Central memory CD8-positive, alpha-beta T cell (primary cell): ENCODE results near the gene ACSL6.
A peak's percentile ranks its signal among the peaks of the same experiment; 100 is the strongest.

Experiments used
- ATAC-seq: fragments of 150-1000 bp; cut with Tn5 transposase; replicated peaks from 2 replicates; pipeline ENCODE4 v1.10.0; 2022; ENCODE audit warnings: mild to moderate bottlenecking, moderate FRiP score, moderate number of reproducible peaks; ENCODE audit not compliant: poor library complexity, severe bottlenecking; ENCODE audit errors: extremely low read depth
- DNase-seq, 2 donors: peaks; one replicate each; pipeline ENCODE4 v3.0.0; 2021; ENCODE audit warnings: low spot score in 2 of 2
- H3K27ac Mint-ChIP-seq: one replicate; pipeline ENCODE4 v1.8.0; 2022; ENCODE audit warnings: low read depth, mild to moderate bottlenecking, moderate library complexity, mixed read lengths
- H3K27me3 Mint-ChIP-seq: one replicate; pipeline ENCODE4 v1.8.0; 2022; ENCODE audit warnings: mixed read lengths
- H3K36me3 Mint-ChIP-seq: one replicate; pipeline ENCODE4 v1.8.0; 2022; ENCODE audit warnings: mild to moderate bottlenecking, moderate library complexity, mixed read lengths; ENCODE audit not compliant: insufficient read depth
- H3K4me1 Mint-ChIP-seq: one replicate; pipeline ENCODE4 v1.8.0; 2022; ENCODE audit warnings: mixed read lengths
- H3K4me3 Mint-ChIP-seq: one replicate; pipeline ENCODE4 v1.8.0; 2022; ENCODE audit warnings: mild to moderate bottlenecking, moderate library complexity, mixed read lengths
- H3K9me3 Mint-ChIP-seq: one replicate; pipeline ENCODE4 v1.8.0; 2022; ENCODE audit warnings: mixed read lengths

ACSL6 gene

DNA sequence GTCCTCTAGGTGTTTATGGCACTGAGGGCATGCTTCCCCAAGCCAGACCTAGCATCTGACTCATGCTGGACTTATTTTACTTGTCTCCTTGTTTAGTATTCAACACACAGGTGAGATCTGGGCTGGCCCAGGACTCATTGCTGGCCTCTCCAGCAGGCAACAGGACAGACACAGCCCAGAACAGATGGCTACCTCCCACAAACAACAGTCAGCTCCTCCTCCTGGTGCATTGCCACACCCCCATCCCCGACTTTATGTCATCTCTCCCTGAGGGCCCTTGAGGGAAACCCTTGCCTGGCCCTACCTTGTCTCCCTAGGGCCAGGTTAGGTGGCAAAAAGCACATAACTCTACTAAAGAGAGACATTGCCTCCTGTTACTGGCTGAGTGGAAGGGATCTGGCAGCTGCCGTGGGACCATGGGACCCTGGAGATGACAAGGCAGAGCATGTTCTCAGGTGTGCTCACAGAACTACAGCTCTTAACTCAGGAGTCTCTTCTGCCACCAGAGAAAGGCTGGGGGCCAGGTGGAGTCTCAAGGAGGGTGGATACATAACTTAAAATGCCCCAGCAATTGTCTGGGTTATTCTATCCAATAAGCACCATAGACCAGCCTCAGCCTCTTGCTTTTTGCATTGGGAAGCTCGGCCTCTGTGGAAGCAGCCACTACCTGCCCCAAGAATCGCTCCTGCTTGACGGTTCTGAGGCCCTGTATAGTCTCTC, 2.3 kb downstream of the ACSL6 start:
- Mint-ChIP-seq H3K36me3 (peaks cover 3% of the 10 kb centered on the region), H3K4me3 (no peak overlapping the region), H3K9me3 (no peaks in the 10 kb centered on the region), H3K27me3 (peaks cover 29% of the 10 kb centered on the region), H3K4me1 (peaks cover 39% of the 10 kb centered on the region), H3K27ac (no peak overlapping the region)
- DNase-seq (no peak), ATAC-seq (no peak)

GRCh38 chr5:132008163-132008473, 3.3 kb downstream of the ACSL6 start:
- no peak overlapping the region for H3K27ac Mint-ChIP-seq

GRCh38 chr5:132007399-132008162, 3.9 kb downstream of the ACSL6 start:
- Mint-ChIP-seq H3K4me3 (no peak overlapping the region), H3K27ac (no peak overlapping the region), H3K4me1 (peaks cover 41% of the 10 kb centered on the region), H3K9me3 (no peaks in the 10 kb centered on the region), H3K27me3 (peaks cover 21% of the 10 kb centered on the region), H3K36me3 (peaks cover 3% of the 10 kb centered on the region)
- DNase-seq (peak; percentile 52 to 55), ATAC-seq (peak; percentile 41)

More at GRCh38 chr5:132008163-132008473, 3.3 kb downstream of the ACSL6 start:
- ATAC-seq (no peak), DNase-seq (no peak)
- H3K36me3 Mint-ChIP-seq: peaks cover 3% of the 10 kb centered on the region
- no peak overlapping the region for H3K4me3 Mint-ChIP-seq
- H3K27me3 Mint-ChIP-seq: peaks cover 21% of the 10 kb centered on the region
- H3K9me3 Mint-ChIP-seq: no peaks in the 10 kb centered on the region
- peaks cover 39% of the 10 kb centered on the region for H3K4me1 Mint-ChIP-seq

- H3K4me1 Mint-ChIP-seq: peaks cover 44% of the 10 kb centered on the region
- H3K27ac Mint-ChIP-seq: no peak overlapping the region
- H3K9me3 Mint-ChIP-seq: no peaks in the 10 kb centered on the region
- peaks cover 21% of the 10 kb centered on the region for H3K27me3 Mint-ChIP-seq
- ATAC-seq (no peak), DNase-seq (no peak)
- no peak overlapping the region for H3K4me3 Mint-ChIP-seq
- peaks cover 3% of the 10 kb centered on the region for H3K36me3 Mint-ChIP-seq
Observed at GRCh38 chr5:132006331-132007120, 4.9 kb downstream of the ACSL6 start.

GRCh38 chr5:132005591-132005990, 5.9 kb downstream of the ACSL6 start:
- H3K27ac Mint-ChIP-seq: no peak overlapping the region

GRCh38 chr5:132003982-132004381, 7.5 kb downstream of the ACSL6 start:
- ATAC-seq (no peak), DNase-seq (no peak)
- no peak overlapping the region for H3K27ac Mint-ChIP-seq
- H3K9me3 Mint-ChIP-seq: no peaks in the 10 kb centered on the region
- H3K4me1 Mint-ChIP-seq: peaks cover 55% of the 10 kb centered on the region
- H3K36me3 Mint-ChIP-seq: peaks cover 4% of the 10 kb centered on the region
- H3K4me3 Mint-ChIP-seq: no peak overlapping the region
- H3K27me3 Mint-ChIP-seq: peaks cover 5% of the 10 kb centered on the region

More at GRCh38 chr5:132005591-132005990, 5.9 kb downstream of the ACSL6 start:
- DNase-seq (no peak), ATAC-seq (no peak)
- Mint-ChIP-seq H3K27me3 (peaks cover 16% of the 10 kb centered on the region), H3K9me3 (no peaks in the 10 kb centered on the region), H3K36me3 (peaks cover 4% of the 10 kb centered on the region), H3K4me1 (peaks cover 48% of the 10 kb centered on the region), H3K4me3 (no peak overlapping the region)

GRCh38 chr5:132003170-132003744, 8.2 kb downstream of the ACSL6 start:
- Mint-ChIP-seq H3K27me3 (no peaks in the 10 kb centered on the region), H3K4me1 (peaks cover 57% of the 10 kb centered on the region), H3K4me3 (no peak overlapping the region), H3K9me3 (no peaks in the 10 kb centered on the region), H3K36me3 (peaks cover 2% of the 10 kb centered on the region), H3K27ac (no peak overlapping the region)
- ATAC-seq (no peak), DNase-seq (no peak)

- peaks cover 53% of the 10 kb centered on the region for H3K4me1 Mint-ChIP-seq
Observed at GRCh38 chr5:132002757-132003156, 8.7 kb downstream of the ACSL6 start.

GRCh38 chr5:132001647-132002561, 9.6 kb downstream of the ACSL6 start:
- no peak for ATAC-seq
- H3K4me1 Mint-ChIP-seq: peaks cover 46% of the 10 kb centered on the region
- H3K36me3 Mint-ChIP-seq: peaks cover 2% of the 10 kb centered on the region
- H3K9me3 Mint-ChIP-seq: no peaks in the 10 kb centered on the region
- H3K4me3 Mint-ChIP-seq: peak overlapping the region; percentile 54
- no peak for DNase-seq
- H3K27me3 Mint-ChIP-seq: no peaks in the 10 kb centered on the region
- H3K27ac Mint-ChIP-seq: no peak overlapping the region

More at GRCh38 chr5:132002757-132003156, 8.7 kb downstream of the ACSL6 start:
- DNase-seq: no peak
- Mint-ChIP-seq H3K4me3 (no peak overlapping the region), H3K36me3 (peaks cover 2% of the 10 kb centered on the region), H3K9me3 (no peaks in the 10 kb centered on the region), H3K27ac (no peak overlapping the region), H3K27me3 (no peaks in the 10 kb centered on the region)
- ATAC-seq: no peak

GRCh38 chr5:132000677-132001453, 10.6 kb downstream of the ACSL6 start:
- ATAC-seq: peak; percentile 93
- H3K27me3 Mint-ChIP-seq: no peaks in the 10 kb centered on the region
- H3K36me3 Mint-ChIP-seq: peaks cover 2% of the 10 kb centered on the region
- no peak overlapping the region for H3K27ac Mint-ChIP-seq
- peak in 1 of 2 donors; percentile 31 for DNase-seq
- peak overlapping the region; percentile 54 for H3K4me3 Mint-ChIP-seq
- no peaks in the 10 kb centered on the region for H3K9me3 Mint-ChIP-seq
- H3K4me1 Mint-ChIP-seq: peaks cover 51% of the 10 kb centered on the region

- no peaks in the 10 kb centered on the region for H3K27me3 Mint-ChIP-seq
- H3K4me1 Mint-ChIP-seq: peaks cover 51% of the 10 kb centered on the region
- H3K4me3 Mint-ChIP-seq: no peak overlapping the region
- ATAC-seq: no peak
- no peak overlapping the region for H3K27ac Mint-ChIP-seq
- no peak for DNase-seq
- no peaks in the 10 kb centered on the region for H3K9me3 Mint-ChIP-seq
- peaks cover 2% of the 10 kb centered on the region for H3K36me3 Mint-ChIP-seq
Observed at GRCh38 chr5:132000241-132000490, 11.3 kb downstream of the ACSL6 start.
